ENCODE results near the gene ADAP2.
"Not testable (repeated sequence)": the region's sequence is repeated elsewhere in the genome, so short reads cannot be mapped to it uniquely, and the experiment has no call there.

Gene ADAP2, protein sequence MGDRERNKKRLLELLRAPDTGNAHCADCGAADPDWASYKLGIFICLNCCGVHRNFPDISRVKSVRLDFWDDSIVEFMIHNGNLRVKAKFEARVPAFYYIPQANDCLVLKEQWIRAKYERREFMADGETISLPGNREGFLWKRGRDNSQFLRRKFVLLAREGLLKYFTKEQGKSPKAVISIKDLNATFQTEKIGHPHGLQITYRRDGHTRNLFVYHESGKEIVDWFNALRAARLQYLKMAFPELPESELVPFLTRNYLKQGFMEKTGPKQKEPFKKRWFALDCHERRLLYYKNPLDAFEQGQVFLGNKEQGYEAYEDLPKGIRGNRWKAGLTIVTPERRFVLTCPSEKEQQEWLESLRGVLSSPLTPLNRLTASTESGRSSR

GRCh38 chr17:30921544-30922196, at the start of gene ADAP2:
Gene ADAP2, plus strand, starts transcription at chr17:30921945. Its CDS starts 70 bp downstream, at chr17:30922015.
- peaks cover 9% of the 10 kb centered on the region for H3K4me1 Mint-ChIP-seq
- peak within 1 kb of the TSS; percentile 68 for H3K4me3 Mint-ChIP-seq
- no peak within 1 kb of the TSS for H3K27ac Mint-ChIP-seq
- peak; percentile 45 for ATAC-seq
- no peaks in the 10 kb centered on the region for H3K36me3 Mint-ChIP-seq
- no peaks in the 10 kb centered on the region for H3K9me3 Mint-ChIP-seq
- DNase-seq (ENCODE audit: low spot score in 2 of 2): no peak

- Mint-ChIP-seq H3K27ac (no peak overlapping the region), H3K4me3 (no peak overlapping the region), H3K4me1 (no peaks in the 10 kb centered on the region), H3K9me3 (no peaks in the 10 kb centered on the region), H3K36me3 (peaks cover 91% of the 10 kb centered on the region)
- DNase-seq (ENCODE audit: low spot score in 2 of 2) (no peak), ATAC-seq (no peak)
These were observed 35.6 kb upstream of the ADAP2 start for GRCh38 chr17:30886187-30886586.

DNA sequence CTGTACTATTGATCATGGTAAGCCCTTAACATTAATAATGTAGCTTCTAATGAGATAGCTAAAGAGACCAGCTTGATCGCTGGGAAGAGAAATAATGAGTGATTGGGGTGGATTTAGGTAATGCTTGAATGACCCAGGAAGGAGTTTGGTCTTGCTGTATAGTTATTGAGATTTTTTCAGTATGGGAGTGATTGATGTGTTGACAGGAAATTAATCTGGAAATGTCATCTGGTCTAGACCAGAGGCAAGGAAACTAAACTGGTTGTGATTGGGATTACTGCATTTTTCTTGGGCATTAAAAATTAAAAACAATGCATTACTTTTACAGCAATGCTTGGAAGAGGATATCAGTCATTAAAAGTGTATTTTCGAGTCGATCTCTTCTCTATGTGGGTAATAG, 27.5 kb upstream of the ADAP2 start:
- Mint-ChIP-seq H3K27ac (no peak overlapping the region), H3K36me3 (peaks cover 93% of the 10 kb centered on the region), H3K4me1 (no peaks in the 10 kb centered on the region), H3K4me3 (no peak overlapping the region), H3K9me3 (no peaks in the 10 kb centered on the region)
- ATAC-seq (no peak), DNase-seq (ENCODE audit: low spot score in 2 of 2) (no peak)

- H3K4me3 Mint-ChIP-seq: no peak overlapping the region
- no peak overlapping the region for H3K27ac Mint-ChIP-seq
- DNase-seq (ENCODE audit: low spot score in 2 of 2): no peak
- peaks cover 11% of the 10 kb centered on the region for H3K4me1 Mint-ChIP-seq
- H3K9me3 Mint-ChIP-seq: no peaks in the 10 kb centered on the region
- peaks cover 92% of the 10 kb centered on the region for H3K36me3 Mint-ChIP-seq
- no peak for ATAC-seq
These were observed 24.4 kb upstream of the ADAP2 start for GRCh38 chr17:30897311-30897710.

DNA sequence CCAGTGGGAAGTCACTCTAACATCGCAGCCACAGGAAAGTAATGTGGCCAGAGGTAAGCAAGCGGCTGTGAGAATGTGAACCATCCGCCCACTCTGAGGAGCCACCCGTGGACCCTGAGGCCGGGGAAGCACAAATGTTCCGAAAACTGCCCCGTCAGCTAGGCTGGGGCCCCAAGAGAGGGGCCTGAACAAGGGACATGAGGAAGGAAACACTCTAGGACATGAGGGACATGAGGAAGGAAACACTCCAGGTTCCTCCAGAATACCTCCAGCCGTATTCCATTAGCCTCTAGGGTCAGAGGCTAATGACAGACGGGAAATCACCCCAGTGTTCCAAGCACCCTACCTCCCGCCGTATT, 16.0 kb upstream of the ADAP2 start:
- peak; percentile 60 for ATAC-seq
- H3K36me3 Mint-ChIP-seq: peaks cover 37% of the 10 kb centered on the region
- H3K4me3 Mint-ChIP-seq: peak overlapping the region; percentile 91
- H3K4me1 Mint-ChIP-seq: peaks cover 38% of the 10 kb centered on the region
- no peaks in the 10 kb centered on the region for H3K9me3 Mint-ChIP-seq
- DNase-seq (ENCODE audit: low spot score in 2 of 2): no peak
- H3K27ac Mint-ChIP-seq: peak overlapping the region; percentile 96

DNA sequence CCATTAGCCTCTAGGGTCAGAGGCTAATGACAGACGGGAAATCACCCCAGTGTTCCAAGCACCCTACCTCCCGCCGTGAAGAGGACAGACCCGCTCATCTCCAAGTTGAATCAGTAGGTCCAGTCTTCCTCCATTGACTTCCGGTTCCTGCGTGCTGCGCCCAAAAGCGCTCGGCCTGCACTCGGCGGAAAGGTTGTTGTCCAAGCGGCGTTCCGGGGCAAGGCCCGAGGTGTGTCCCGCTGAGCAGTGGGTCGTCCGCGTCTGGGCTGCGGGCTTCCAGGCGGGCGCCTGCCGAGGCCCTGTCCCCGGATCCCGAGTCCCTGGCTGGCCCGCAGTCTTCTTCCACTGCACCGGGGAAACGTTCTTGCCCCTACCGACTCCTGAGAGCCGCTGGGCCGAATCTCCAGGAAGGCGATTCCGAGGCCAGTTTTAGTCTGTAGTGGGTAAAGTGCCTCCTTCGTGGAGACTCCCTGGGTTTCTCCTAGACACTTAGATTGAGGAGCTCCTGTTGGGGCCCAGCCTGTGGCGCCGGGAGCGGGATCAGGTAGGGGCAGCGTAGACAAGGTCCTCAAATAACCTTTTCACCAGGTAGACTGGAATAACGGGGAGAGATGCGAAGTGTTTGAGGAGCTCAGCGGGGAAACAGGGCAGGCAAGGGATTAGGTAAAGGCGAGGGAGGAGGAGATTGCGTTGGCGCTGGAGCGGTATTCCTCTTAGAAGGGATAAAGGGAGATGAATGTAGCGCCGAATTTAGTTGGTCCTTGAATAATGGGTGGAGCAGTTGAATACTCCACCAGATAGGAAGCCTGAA, 15.4 kb upstream of the ADAP2 start, which contains the start of gene TEFM:
TEFM (minus strand) TSS at position 138 of the 811 bp plus-strand sequence; CDS start at position 98, 40 bp downstream.
- ATAC-seq (peak; percentile 99), DNase-seq (ENCODE audit: low spot score in 2 of 2) (peak; percentile 90 to 97)
- Mint-ChIP-seq H3K36me3 (peaks cover 31% of the 10 kb centered on the region), H3K27ac (peak within 1 kb of the TSS; percentile 96), H3K4me3 (peak within 1 kb of the TSS; percentile 91), H3K9me3 (no peaks in the 10 kb centered on the region), H3K4me1 (peaks cover 34% of the 10 kb centered on the region)

GRCh38 chr17:30908717-30909420, 12.9 kb upstream of the ADAP2 start:
- ATAC-seq: no peak
- H3K9me3 Mint-ChIP-seq: no peaks in the 10 kb centered on the region
- no peak overlapping the region for H3K27ac Mint-ChIP-seq
- peaks cover 22% of the 10 kb centered on the region for H3K4me1 Mint-ChIP-seq
- H3K4me3 Mint-ChIP-seq: no peak overlapping the region
- peaks cover 5% of the 10 kb centered on the region for H3K36me3 Mint-ChIP-seq
- DNase-seq (ENCODE audit: low spot score in 2 of 2): no peak

DNA sequence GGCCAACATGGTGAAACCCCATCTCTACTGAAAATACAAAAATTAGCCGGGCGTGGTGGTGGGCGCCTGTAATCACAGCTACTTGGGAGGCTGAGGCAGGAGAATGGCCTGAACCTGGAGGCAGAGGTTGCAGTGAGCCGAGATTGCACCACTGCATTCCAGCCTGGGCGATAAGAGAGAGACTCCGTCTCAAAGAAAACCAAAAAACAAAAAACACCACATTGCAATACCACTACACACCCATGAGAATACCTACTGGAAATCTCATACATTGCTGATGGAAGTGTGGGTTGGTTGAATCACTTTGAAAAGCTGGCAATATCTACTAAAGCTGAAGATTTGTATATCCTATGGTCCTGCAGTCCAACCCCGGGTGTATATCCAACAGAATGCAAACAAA, 11.6 kb upstream of the ADAP2 start:
- ATAC-seq: not testable (repeated sequence)

DNA sequence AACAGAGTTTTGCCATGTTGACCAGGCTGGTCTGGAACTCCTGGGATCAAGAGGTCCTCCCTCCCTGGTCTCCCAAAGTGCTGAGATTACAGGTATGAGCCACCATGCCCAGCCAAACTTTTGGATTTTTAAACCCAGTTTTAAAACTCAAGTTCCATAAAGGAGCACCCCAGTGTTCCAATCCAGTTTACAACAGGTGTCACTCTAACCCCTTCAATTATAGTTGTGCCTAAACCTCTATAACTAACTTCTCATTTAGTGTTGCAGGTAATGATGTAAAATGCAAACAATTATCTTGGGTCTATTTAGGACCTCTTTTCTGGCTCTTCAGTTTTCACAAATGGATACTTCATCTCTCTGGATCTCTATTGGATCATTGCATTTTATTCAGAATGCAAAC, 7.8 kb upstream of the ADAP2 start:
- Mint-ChIP-seq H3K9me3 (no peaks in the 10 kb centered on the region), H3K36me3 (no peaks in the 10 kb centered on the region), H3K4me1 (no peaks in the 10 kb centered on the region), H3K27ac (no peak overlapping the region), H3K4me3 (no peak overlapping the region)
- DNase-seq (ENCODE audit: low spot score in 2 of 2) (no peak), ATAC-seq (no peak)

More for the DNA sequence above, 11.6 kb upstream of the ADAP2 start:
- H3K9me3 Mint-ChIP-seq; H3K36me3 Mint-ChIP-seq; DNase-seq (ENCODE audit: low spot score in 2 of 2); H3K27ac Mint-ChIP-seq; H3K4me3 Mint-ChIP-seq: not testable (repeated sequence)
- H3K4me1 Mint-ChIP-seq: peaks cover 21% of the 10 kb centered on the region

DNA sequence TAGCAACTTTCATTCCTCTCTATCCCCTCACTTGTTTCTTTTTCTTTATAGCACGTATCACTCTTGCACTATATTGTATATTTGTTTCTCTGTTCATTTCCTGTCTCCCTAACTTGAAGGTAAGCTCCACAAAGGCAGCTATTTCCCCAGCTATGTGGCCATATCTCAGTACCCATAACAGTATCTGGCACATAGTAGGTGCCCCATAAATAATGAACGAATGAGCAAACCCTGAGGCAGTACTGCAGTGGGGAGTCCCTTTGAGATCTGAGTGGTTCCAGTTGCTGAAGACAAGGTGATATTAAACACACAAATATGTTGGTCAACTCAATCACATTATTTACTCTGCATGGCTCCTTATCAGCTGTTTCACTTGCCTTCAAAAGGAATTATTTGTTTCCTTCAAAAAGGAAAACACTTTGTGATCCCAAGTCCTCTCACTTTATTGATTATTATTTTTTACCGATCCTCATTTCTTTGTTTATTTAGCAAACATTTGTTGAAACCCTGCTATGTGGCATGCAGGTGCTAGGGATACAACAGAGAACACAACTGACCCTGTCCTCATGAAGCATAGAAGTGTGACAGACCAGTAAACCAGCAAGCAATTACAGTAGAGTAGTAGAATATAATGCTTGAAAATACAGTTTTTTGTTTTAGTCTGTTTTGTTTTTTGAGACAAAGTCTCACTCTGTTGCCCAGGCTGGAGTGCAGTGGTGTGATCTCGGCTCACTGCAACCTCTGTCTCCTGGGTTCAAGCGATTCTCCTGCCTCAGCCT, 5.7 kb upstream of the ADAP2 start:
- no peak for DNase-seq (ENCODE audit: low spot score in 2 of 2)
- Mint-ChIP-seq H3K4me1 (no peaks in the 10 kb centered on the region), H3K9me3 (no peaks in the 10 kb centered on the region), H3K36me3 (no peaks in the 10 kb centered on the region), H3K27ac (no peak overlapping the region), H3K4me3 (no peak overlapping the region)
- no peak for ATAC-seq

DNA sequence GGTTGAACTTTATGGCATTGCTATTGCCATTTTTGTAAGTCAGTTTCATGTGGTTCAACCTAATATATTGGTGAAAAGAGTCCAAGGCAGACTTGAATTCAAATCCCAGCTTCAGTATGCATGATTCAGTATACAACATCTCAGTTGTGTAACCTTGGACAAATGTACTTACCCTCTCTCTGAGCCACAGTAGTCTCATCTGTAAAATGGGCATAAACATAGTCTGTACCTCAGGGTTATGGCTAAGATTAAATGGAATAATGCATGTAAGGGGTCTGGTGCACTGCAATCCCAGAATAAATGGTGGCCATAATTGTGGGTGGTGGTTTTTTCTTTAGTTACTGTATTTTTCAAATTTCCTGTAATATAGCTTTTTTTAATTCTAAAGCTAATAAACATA, 4.7 kb upstream of the ADAP2 start:
- no peak for DNase-seq (ENCODE audit: low spot score in 2 of 2)
- Mint-ChIP-seq H3K4me1 (no peaks in the 10 kb centered on the region), H3K9me3 (no peaks in the 10 kb centered on the region), H3K36me3 (no peaks in the 10 kb centered on the region), H3K4me3 (no peak overlapping the region), H3K27ac (no peak overlapping the region)
- ATAC-seq: no peak

DNA sequence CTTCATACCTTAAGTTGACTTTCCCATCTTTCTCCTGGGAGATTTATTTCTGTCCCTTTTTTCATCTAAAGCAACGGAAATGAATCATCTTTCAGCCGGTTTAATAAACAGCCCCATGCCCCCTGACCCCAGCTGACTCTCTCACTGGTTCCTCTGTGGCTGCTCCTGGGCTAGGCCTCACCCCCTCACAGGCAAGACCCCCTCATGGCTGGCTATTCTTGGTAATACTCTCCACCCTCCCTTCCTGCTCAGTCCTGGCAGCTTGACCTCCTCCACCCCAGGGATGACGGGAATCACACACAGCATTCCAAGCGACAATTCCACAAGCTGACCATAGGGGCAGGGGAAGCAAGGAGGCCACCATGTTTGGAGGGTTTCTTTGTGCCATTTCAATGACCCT, 1.5 kb upstream of the ADAP2 start:
- DNase-seq (ENCODE audit: low spot score in 2 of 2): no peak

DNA sequence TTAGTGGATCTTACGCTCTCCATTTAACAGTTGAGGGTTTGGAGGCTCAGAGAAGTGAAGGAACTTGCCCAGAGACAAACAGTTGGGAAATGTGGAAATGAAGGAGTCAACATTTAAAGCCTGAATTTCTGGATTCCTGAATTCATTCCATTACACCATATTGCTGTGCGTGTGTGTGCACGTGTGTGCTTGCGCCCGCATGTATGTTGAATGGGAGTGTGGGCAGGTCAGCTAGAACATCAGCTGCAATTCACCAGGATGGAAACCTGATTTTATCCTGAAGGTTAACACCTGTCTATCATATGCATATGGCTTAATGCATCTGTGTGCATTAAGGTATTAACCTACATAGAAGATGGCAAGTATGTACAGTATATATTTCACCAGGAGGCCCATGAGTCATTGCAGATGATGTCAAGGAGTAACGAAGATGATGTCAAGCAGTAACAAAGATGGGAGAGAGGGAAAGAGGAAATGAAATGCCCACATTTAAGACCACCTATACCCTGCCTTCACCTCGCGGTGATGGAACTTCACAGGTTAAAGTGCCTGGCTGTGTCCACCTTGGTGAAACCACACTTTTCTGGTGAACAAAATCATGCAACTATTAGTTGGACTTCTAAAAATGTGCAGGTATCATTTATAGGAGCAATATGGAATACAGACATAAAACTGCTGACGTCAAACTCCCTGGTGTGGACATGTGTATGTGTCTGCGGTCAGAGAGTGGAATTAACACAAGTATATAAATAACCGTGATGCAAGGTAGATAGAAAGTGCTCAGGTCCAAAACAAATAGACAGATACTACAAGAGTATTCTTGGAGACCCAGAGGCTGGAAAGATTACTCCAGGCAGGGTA, 832 bp upstream of the ADAP2 start:
- Mint-ChIP-seq H3K27ac (no peak overlapping the region), H3K4me1 (peaks cover 9% of the 10 kb centered on the region), H3K36me3 (no peaks in the 10 kb centered on the region), H3K9me3 (no peaks in the 10 kb centered on the region), H3K4me3 (peak overlapping the region; percentile 68)
- ATAC-seq (no peak), DNase-seq (ENCODE audit: low spot score in 2 of 2) (no peak)

More for the DNA sequence above, 1.5 kb upstream of the ADAP2 start:
- no peak for ATAC-seq
- Mint-ChIP-seq H3K9me3 (no peaks in the 10 kb centered on the region), H3K27ac (no peak overlapping the region), H3K36me3 (no peaks in the 10 kb centered on the region), H3K4me1 (peaks cover 9% of the 10 kb centered on the region), H3K4me3 (no peak overlapping the region)

Measured in stimulated activated effector memory CD8-positive, alpha-beta T cell treated with anti-CD3 and anti-CD28 coated beads, Interleukin-12 subunit alpha, Interleukin-12 subunit beta, amount 100 ng/mL, for 72 hours (primary cell).